Measurements from ENCODE around the gene S100A2.
"Not testable (repeated sequence)": the region's sequence is repeated elsewhere in the genome, so short reads cannot be mapped to it uniquely, and the experiment has no call there.

- not testable (repeated sequence) for TF ChIP-seq POLR2A, CTCF, EP300 (IDR thresholded peaks at IDR 0.05)
Measured at GRCh38 chr1:153522353-153523048, 43.1 kb downstream of the S100A2 start.

Data from tibial nerve (tissue), 4 donors.